Kidney glomerular epithelial cell (primary cell): Measurements from ENCODE around the gene DENND1A.

ENCODE experiments used
- DNase-seq: peaks from one replicate; lab custom pipeline; 2025; lab: John Stamatoyannopoulos, UW

DENND1A gene

GRCh38 chr9:123530244-123530643, 399.7 kb downstream of the DENND1A start:
- DNase-seq: no peak

DNA sequence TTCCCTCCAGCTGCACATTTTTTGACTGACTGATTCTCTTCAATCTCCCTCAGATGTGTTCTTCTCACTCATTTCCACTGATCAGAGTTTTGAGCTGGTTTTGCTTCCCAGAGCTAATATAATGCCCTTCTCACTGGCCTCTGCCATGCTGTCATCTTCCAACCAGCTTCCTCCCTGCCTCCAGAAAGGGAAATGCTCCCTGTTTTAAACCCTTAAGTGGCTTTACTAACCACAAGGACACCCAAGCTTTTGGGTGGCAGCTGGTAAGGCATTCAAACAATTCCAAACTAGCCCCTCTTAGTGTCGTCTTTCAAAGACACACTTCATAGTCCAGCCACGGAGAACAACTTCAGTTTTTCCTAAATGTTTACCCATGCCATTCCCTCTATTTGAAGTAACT, 401.4 kb downstream of the DENND1A start:
- DNase-seq: no peak

- DNase-seq: no peak
These were observed 401.9 kb downstream of the DENND1A start for GRCh38 chr9:123527981-123528380.

DNA sequence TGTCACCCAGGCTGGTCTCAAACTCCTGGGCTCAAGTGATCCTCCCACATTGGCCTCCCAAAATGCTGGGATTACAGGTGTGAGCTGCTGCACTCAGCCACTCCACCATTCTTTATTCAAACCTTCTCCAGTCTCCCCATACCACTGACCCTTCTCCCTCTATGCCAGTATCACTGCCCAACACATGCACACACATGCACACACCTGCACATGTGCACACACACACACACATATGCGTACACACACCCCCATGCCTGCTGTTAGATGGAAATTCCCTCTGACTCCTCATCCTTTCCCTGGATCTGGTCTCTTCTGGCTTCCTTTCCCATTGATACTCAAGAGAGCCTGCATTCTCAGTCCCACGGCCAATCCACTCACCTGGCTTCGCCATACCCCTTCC, 404.0 kb downstream of the DENND1A start:
- DNase-seq: no peak

DNA sequence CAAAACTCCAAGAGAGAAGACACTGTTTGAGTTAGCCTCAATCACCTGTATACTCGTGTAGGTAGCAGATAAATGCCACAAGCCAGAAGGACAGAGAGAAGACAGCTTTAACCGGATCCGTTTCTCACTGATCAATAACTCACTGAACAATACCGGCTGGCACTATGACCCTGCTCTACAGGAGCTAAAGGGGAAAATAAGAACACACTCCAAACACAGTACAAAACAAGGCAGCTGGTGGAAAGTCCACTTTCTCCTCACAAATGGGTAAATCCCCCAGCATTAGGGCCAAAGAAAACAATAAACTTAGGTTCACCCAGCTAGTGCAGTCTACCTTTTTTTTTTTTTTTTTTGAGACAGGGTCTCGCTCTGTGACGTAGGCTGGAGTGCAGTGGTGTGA, 404.5 kb downstream of the DENND1A start:
- DNase-seq: no peak

DNA sequence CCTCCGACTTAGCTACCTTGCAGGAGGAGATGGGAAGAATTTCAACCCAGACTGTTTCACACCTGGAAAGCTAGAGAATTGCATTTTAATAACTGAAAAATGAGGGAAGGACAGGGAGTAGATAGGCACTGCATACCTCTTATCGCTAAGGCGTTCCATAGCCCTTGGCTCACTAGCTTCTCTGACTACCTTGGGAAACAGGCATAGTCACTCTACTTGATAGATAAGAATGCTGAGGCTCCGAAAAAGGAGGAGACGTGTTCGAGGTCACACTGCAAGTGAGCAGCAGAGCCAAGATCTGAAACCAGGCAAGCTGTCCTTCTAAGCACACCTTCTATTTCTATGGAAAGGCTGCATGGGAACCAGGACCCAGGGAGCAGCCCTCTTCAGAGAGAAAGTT, 405.1 kb downstream of the DENND1A start:
- DNase-seq: no peak

GRCh38 chr9:123523845-123524244, 406.1 kb downstream of the DENND1A start:
- DNase-seq: no peak

- DNase-seq: no peak
These were observed 406.9 kb downstream of the DENND1A start for GRCh38 chr9:123523001-123523400.

DNA sequence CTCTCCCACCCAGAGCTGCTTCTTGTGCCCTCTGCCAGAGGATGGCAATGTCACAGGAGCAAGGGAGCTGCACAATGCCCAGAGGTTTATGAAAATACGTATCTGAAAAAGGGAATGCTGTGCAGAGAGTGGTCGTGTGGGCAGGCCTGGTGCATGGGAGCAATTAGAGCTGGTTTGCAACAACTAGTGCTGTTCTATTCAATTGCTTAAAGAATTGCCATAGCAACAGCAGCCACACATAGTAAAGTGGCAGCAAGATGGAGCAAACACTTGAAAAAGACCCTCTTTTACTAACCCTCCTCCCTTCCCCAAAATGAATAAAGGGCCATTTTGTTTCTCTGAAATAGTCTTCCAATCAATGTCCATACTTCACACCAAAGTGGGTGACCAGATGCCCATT, 407.7 kb downstream of the DENND1A start:
- no peak for DNase-seq

- DNase-seq: no peak
These were observed 411.6 kb downstream of the DENND1A start for GRCh38 chr9:123518338-123518737.

- no peak for DNase-seq
These were observed 412.4 kb downstream of the DENND1A start for GRCh38 chr9:123517512-123517911.

GRCh38 chr9:123514766-123515165, 415.2 kb downstream of the DENND1A start:
- DNase-seq: no peak

- DNase-seq: no peak
These were observed 416.4 kb downstream of the DENND1A start for GRCh38 chr9:123513554-123513953.

DNA sequence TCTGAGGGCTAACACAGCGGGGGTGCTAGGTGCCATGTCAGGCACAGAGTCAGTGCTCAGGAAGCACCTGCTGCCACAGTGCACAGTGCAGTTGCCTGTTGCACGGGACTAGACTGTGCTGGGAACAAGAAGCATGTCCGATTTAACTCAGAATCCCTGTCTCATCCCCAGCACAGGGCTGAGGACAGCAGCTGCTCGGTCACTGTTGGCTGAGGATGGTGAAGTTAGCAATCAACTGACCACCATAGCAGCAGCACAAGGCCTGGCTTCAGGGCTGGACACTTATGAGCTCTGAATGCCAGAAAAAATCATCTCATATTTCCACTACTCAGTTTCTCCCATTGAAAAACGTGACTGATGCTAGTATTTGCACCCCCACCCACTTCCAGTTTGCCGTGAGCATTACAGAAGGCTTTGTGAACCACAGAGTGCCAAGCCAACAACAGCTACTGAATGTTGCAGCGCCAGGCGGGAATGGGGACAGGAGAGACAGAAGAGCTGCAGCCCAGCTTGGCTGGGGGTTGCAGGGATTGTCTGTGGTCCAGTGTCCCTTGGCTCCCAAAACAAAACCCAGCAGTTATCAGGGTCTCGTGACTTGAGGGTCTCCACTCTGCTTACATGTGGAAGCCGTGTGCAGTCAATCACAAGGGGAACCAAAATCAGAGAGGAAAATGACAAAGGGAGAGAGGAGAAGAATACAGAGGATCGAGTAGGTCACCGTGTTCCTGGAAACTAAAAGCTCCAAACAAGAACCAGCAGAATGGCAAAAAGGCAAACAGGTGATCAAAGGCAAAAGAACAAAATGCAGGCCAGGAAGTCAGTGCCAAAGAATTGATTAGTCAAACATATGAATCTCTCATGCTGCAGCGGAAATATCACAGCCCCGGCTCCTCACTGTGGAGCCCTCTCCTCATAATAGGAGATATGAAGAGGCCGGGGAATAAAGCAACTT, 418.3 kb downstream of the DENND1A start:
- DNase-seq: no peak

GRCh38 chr9:123509646-123510045, 420.3 kb downstream of the DENND1A start:
- DNase-seq: no peak

- DNase-seq: no peak
These were observed 421.9 kb downstream of the DENND1A start for GRCh38 chr9:123508048-123508447.

DNA sequence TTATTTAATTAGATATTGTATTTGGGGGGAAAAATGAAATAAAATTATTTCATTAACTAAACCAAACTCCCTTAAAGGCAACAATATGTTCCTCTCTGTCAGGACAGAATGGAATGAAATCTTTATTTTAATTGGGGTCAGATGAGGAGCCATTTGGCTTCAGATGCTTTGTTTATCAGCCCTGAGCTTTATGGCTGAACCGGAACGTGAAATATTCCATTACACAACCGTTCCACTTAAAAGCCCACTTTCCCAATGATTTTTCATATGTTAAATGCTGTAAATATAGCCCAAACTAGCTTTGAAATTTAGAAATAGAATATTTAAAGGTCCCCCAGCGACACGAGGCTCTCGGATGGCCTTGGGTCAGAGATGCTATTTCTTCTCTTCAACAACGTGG, 424.4 kb downstream of the DENND1A start:
- no peak for DNase-seq

DNA sequence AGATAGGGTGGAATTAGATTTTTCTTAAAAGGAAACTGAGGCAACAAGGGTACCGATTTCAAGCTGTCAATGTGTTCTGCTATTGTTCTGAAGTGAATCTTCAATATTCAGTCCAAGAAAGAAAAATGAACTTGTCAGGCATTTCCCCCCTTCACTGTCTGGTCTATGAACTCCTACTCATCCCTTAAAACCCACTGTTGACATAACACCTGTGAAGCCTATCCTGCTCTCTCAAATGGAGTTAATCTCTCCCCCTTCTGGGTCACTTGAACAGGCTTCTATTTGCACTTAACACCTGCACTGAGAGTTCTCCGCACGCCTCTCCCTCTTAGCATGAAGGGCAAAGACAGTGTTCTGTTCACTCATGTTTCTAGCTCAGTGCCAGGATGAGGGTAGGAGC, 429.6 kb downstream of the DENND1A start:
- DNase-seq: no peak

DNA sequence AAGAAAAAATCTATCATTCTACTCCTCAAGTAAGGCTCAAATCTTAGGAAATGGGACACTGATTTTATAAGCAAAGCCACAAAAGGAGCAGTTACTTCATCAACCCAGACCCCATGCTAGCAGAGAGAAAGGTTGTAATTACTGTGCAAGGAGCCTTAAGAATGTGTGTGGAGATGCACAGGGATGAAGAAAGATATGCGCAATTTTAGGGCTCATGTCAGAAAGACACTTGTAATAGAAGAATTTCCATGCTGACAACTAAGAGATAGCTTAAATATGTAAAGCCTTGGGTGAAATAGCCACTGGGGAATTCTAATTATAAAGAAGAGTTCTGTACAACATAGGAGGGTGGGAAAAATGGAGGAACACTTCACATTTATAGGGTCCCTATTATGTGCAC, 432.1 kb downstream of the DENND1A start:
- no peak for DNase-seq

DNA sequence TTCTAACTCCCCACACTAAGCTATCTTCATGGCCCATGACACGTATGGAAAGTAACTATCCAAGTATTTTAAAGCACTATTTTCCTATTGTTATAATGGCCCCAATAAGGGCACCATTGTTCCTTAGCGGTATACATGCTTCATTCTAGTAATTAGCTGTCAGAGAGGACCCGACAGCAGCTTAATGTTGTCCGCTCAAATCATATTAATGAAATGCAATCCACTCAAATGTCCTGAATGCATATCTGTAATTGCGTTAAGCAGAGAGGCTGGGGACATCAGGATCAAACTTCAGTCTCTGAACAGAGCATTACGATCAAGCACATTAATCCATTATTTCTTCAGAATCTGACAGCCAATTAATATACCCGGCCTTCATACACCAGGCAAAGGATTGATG, 434.2 kb downstream of the DENND1A start:
- no peak for DNase-seq

- no peak for DNase-seq
These were observed 436.3 kb downstream of the DENND1A start for GRCh38 chr9:123493627-123494026.

DNA sequence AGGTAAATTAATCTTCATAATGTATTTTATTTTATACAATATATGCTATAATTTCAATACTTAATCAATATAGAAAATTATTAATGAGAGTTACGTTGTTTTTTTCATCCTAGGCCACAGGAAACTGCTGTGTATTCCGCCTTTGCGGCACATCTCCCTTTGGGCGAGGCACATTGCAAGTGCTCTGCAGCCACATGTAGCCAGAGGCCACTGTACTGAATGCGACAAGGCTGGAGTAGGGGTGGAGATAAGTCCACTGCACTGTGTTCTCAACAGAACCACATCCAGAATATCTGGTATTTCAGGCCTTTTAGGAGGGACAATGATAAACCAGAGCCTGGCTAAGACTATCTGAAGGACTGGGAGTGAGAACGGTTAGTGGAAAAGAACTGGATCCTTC, 439.2 kb downstream of the DENND1A start:
- DNase-seq: no peak

GRCh38 chr9:123488722-123489321, 441.1 kb downstream of the DENND1A start:
- DNase-seq: no peak
